KOPT-K1 (cell line): ENCODE data around the gene CDH12.
"Not testable (repeated sequence)": the region's sequence is repeated elsewhere in the genome, so short reads cannot be mapped to it uniquely, and the experiment has no call there.

Experiments used
- H3K27ac ChIP-seq: fragments of 200-600 bp; sonication (generic); 2 replicates; pipeline ENCODE4 v1.5.1; 2016; ENCODE audit warnings: antibody characterized with exemption, mild to moderate bottlenecking, low read depth, low read length; ENCODE audit not compliant: poor library complexity, severe bottlenecking
- H3K36me3 ChIP-seq: fragments of 200-600 bp; sonication (generic); 2 replicates; pipeline ENCODE4 v1.5.1; 2017; ENCODE audit warnings: antibody characterized with exemption, mild to moderate bottlenecking, low read length, moderate library complexity; ENCODE audit not compliant: insufficient read depth
- H3K9me3 ChIP-seq: fragments of 200-600 bp; sonication (generic); 2 replicates; pipeline ENCODE4 v1.5.1; 2017; ENCODE audit warnings: antibody characterized with exemption, low read length, mild to moderate bottlenecking; ENCODE audit not compliant: insufficient read depth, poor library complexity, severe bottlenecking

Gene CDH12

GRCh38 chr5:22852807-22853660, at the start of gene CDH12:
TSS of gene CDH12 (minus strand) at chr5:22853344.
- H3K27ac ChIP-seq = no peak within 1 kb of the TSS
- no peaks in the 10 kb centered on the region for H3K36me3 ChIP-seq
- no peaks in the 10 kb centered on the region for H3K9me3 ChIP-seq

- no peaks in the 10 kb centered on the region for H3K9me3 ChIP-seq
- no peak overlapping the region for H3K27ac ChIP-seq
- no peaks in the 10 kb centered on the region for H3K36me3 ChIP-seq
These were observed 48.7 kb upstream of the CDH12 start for GRCh38 chr5:22901885-22902284.

- H3K9me3 ChIP-seq = no peaks in the 10 kb centered on the region
- no peak overlapping the region for H3K27ac ChIP-seq
- no peaks in the 10 kb centered on the region for H3K36me3 ChIP-seq
These were observed 47.7 kb upstream of the CDH12 start for GRCh38 chr5:22900801-22901310.

- Histone ChIP-seq H3K27ac (no peak overlapping the region), H3K9me3 (no peaks in the 10 kb centered on the region), H3K36me3 (no peaks in the 10 kb centered on the region)
These were observed 46.2 kb upstream of the CDH12 start for GRCh38 chr5:22899341-22899740.

- no peaks in the 10 kb centered on the region for H3K36me3 ChIP-seq
- no peaks in the 10 kb centered on the region for H3K9me3 ChIP-seq
- H3K27ac ChIP-seq = no peak overlapping the region
These were observed 43.0 kb upstream of the CDH12 start for GRCh38 chr5:22896152-22896551.

GRCh38 chr5:22892441-22892840, 39.3 kb upstream of the CDH12 start:
- no peaks in the 10 kb centered on the region for H3K9me3 ChIP-seq
- no peak overlapping the region for H3K27ac ChIP-seq
- H3K36me3 ChIP-seq = no peaks in the 10 kb centered on the region

GRCh38 chr5:22889720-22890119, 36.6 kb upstream of the CDH12 start:
- Histone ChIP-seq H3K9me3 (no peaks in the 10 kb centered on the region), H3K27ac (no peak overlapping the region), H3K36me3 (no peaks in the 10 kb centered on the region)

- Histone ChIP-seq H3K36me3 (no peaks in the 10 kb centered on the region), H3K9me3 (no peaks in the 10 kb centered on the region), H3K27ac (no peak overlapping the region)
These were observed 34.4 kb upstream of the CDH12 start for GRCh38 chr5:22887566-22887965.

GRCh38 chr5:22858911-22859310, 5.8 kb upstream of the CDH12 start:
- H3K27ac ChIP-seq, H3K9me3 ChIP-seq, H3K36me3 ChIP-seq: not testable (repeated sequence)

GRCh38 chr5:22855824-22856223, 2.7 kb upstream of the CDH12 start:
- H3K36me3 ChIP-seq = no peaks in the 10 kb centered on the region
- H3K27ac ChIP-seq = no peak overlapping the region
- no peaks in the 10 kb centered on the region for H3K9me3 ChIP-seq

GRCh38 chr5:22850981-22851380, 2.2 kb downstream of the CDH12 start:
- H3K27ac ChIP-seq = no peak overlapping the region

GRCh38 chr5:22846693-22847092, 6.5 kb downstream of the CDH12 start:
- H3K36me3 ChIP-seq = no peaks in the 10 kb centered on the region
- H3K9me3 ChIP-seq = no peaks in the 10 kb centered on the region
- H3K27ac ChIP-seq = no peak overlapping the region

More at GRCh38 chr5:22850981-22851380, 2.2 kb downstream of the CDH12 start:
- Histone ChIP-seq H3K36me3 (no peaks in the 10 kb centered on the region), H3K9me3 (no peaks in the 10 kb centered on the region)

- Histone ChIP-seq H3K27ac (no peak overlapping the region), H3K9me3 (no peaks in the 10 kb centered on the region), H3K36me3 (no peaks in the 10 kb centered on the region)
These were observed 8.5 kb downstream of the CDH12 start for GRCh38 chr5:22844636-22845035.

- Histone ChIP-seq H3K36me3 (no peaks in the 10 kb centered on the region), H3K27ac (no peak overlapping the region), H3K9me3 (no peaks in the 10 kb centered on the region)
These were observed 9.0 kb downstream of the CDH12 start for GRCh38 chr5:22844155-22844554.

GRCh38 chr5:22842574-22842973, 10.6 kb downstream of the CDH12 start:
- Histone ChIP-seq H3K9me3 (no peaks in the 10 kb centered on the region), H3K36me3 (no peaks in the 10 kb centered on the region), H3K27ac (no peak overlapping the region)

GRCh38 chr5:22837803-22838202, 15.3 kb downstream of the CDH12 start:
- no peaks in the 10 kb centered on the region for H3K9me3 ChIP-seq
- H3K27ac ChIP-seq = no peak overlapping the region
- H3K36me3 ChIP-seq = no peaks in the 10 kb centered on the region
